K562 (cell line): ENCODE results near the gene GLTPD2. TPM values are rescaled to one million over a fixed set of nuclear protein-coding genes. Genes with fewer than 3 reads are reported as not detected.
A peak's percentile ranks its signal among the peaks of the same experiment; 100 is the strongest.

Source experiments
- ATAC-seq: fragments of 200-7000 bp; cut with Tn5 transposase; 3 replicates; pipeline ENCODE4 v1.9.1; 2020; ENCODE audit warnings: moderate library complexity
- BruUV-seq: library from RNA; stranded (reverse); fragments of 400-500 nt; replicated peaks from 2 replicates; lab custom pipeline; 2021; lab: Mats Ljungman, UMichigan
- CTCF ChIA-PET: fragments of 300-600 bp; formaldehyde crosslinking; extraction: SDS; loops from one replicate; lab custom pipeline; 2021; ENCODE audit warnings: low intra/inter-chr PET ratio; lab: Yijun Ruan, JAX
- POLR2A ChIA-PET: fragments of 300-600, 350-650 bp; sonication (Branson Sonifier 250); formaldehyde crosslinking; extraction: SDS; loops from one replicate; lab custom pipeline; 2021; ENCODE audit warnings: antibody characterized with exemption, inconsistent platforms; lab: Yijun Ruan, JAX
- DNase-seq, 4 experiments: peaks; one replicate each; pipeline versions ENCODE4 v3.0.0 to v3.0.0-alpha.2; 2011 to 2018; ENCODE audit warnings: low spot score in 3 of 4, mixed read lengths in 3 of 4; ENCODE audit errors: extremely low read depth in 1 of 4
- FAIRE-seq: peaks from 2 replicates; lab custom pipeline; 2011; peaks lifted over from hg19 to GRCh38; lab: Jason Lieb, UNC
- H2AFZ ChIP-seq: 2 replicates; pipeline ENCODE4 v1.6.0; 2011; ENCODE audit warnings: low read depth, low read length, control low read depth, inconsistent platforms
- H3K27ac ChIP-seq: fragments of 200-600 bp; 3 replicates; pipeline ENCODE4 v1.8.0; 2011; ENCODE audit warnings: low read depth, mild to moderate bottlenecking, control low read depth, inconsistent platforms, low read length, moderate library complexity, mixed read lengths; ENCODE audit errors: extremely low read depth
- H3K27me3 ChIP-seq, 2 experiments: fragments of 300-600 bp in 1 of 2; 2 replicates in 1 of 2; 3 replicates in 1 of 2; pipeline versions ENCODE4 v1.6.0 to v1.8.0; 2011; ENCODE audit warnings: inconsistent platforms in 2 of 2, low read length in 2 of 2, mild to moderate bottlenecking in 1 of 2, mixed read lengths in 1 of 2, moderate library complexity in 1 of 2; ENCODE audit not compliant: control insufficient read depth in 2 of 2, insufficient read depth in 2 of 2
- H3K36me3 ChIP-seq: fragments of 300-600 bp; 3 replicates; pipeline ENCODE4 v1.8.0; 2011; ENCODE audit warnings: mild to moderate bottlenecking, low read length, inconsistent platforms; ENCODE audit not compliant: control insufficient read depth, insufficient read depth
- H3K4me1 ChIP-seq, 2 experiments: fragments of 200-600 bp in 1 of 2; replicated peaks in 1 of 2; 2 replicates in 1 of 2; 3 replicates in 1 of 2; pipeline versions ENCODE4 v1.5.1 to v1.8.0; 2011; ENCODE audit warnings: inconsistent platforms in 2 of 2, low read length in 2 of 2, mild to moderate bottlenecking in 1 of 2, mixed read lengths in 1 of 2, moderate library complexity in 1 of 2; ENCODE audit not compliant: control insufficient read depth in 2 of 2, insufficient read depth in 2 of 2
- H3K4me2 ChIP-seq: 2 replicates; pipeline ENCODE4 v1.6.1; 2011; ENCODE audit warnings: low read length, control low read depth, inconsistent platforms, mixed read lengths; ENCODE audit not compliant: insufficient read depth
- H3K4me3 ChIP-seq: fragments of 200-600 bp; sonication (generic), shearing (Covaris generic); 2 replicates; pipeline ENCODE4 v1.5.1; 2016; ENCODE audit warnings: control low read depth, inconsistent platforms
- H3K79me2 ChIP-seq: fragments of 200-600 bp; 3 replicates; pipeline ENCODE4 v1.8.0; 2011; ENCODE audit warnings: low read length, inconsistent platforms; ENCODE audit not compliant: control insufficient read depth, insufficient read depth
- H3K9ac ChIP-seq, 2 experiments: 2 replicates each; pipeline versions ENCODE4 v1.6.0 to v1.6.1; 2011; ENCODE audit warnings: low read depth in 2 of 2, low read length in 2 of 2, control low read depth in 1 of 2, inconsistent platforms in 1 of 2, mild to moderate bottlenecking in 1 of 2, mixed read lengths in 1 of 2; ENCODE audit not compliant: insufficient read depth in 1 of 2
- H3K9me1 ChIP-seq: one replicate; pipeline ENCODE4 v1.6.0; 2011; ENCODE audit warnings: inconsistent platforms, mild to moderate bottlenecking, low read length, moderate library complexity; ENCODE audit not compliant: control insufficient read depth, insufficient read depth
- H3K9me3 ChIP-seq: replicated peaks from 2 replicates; pipeline ENCODE4 v1.5.1; 2011; ENCODE audit warnings: low read depth, low read length, inconsistent platforms; ENCODE audit not compliant: control insufficient read depth, insufficient read depth
- H4K20me1 ChIP-seq: replicated peaks from 2 replicates; pipeline ENCODE4 v1.6.1; 2011; ENCODE audit warnings: low read length, inconsistent platforms, mixed read lengths; ENCODE audit not compliant: control insufficient read depth, insufficient read depth
- ESRRA ChIP-seq: fragments of 450-650 bp; IDR thresholded peaks from 2 replicates; pipeline ENCODE4 v1.6.1; 2014; ENCODE audit warnings: low read depth, mild to moderate bottlenecking, moderate library complexity, borderline replicate concordance
- LEF1 ChIP-seq: fragments of 450-650 bp; IDR thresholded peaks from 2 replicates; pipeline ENCODE4 v1.6.1; 2016; ENCODE audit warnings: mild to moderate bottlenecking
- MTA2 ChIP-seq: fragments of 450-650 bp; IDR thresholded peaks from 2 replicates; pipeline ENCODE4 v1.6.1; 2016; ENCODE audit warnings: low read depth
- POLR2AphosphoS2 ChIP-seq: IDR thresholded peaks from 2 replicates; pipeline ENCODE4 v1.6.1; 2012; ENCODE audit warnings: low read length, improper control_type of control experiment
- ZKSCAN8 ChIP-seq: fragments of 200-800 bp; sonication (Bioruptor generic); IDR thresholded peaks from 2 replicates; pipeline ENCODE4 v1.6.1; 2016; ENCODE audit warnings: missing genetic modification characterization, missing compliant biosample characterization
- ZNF316 ChIP-seq: fragments of 450-650 bp; IDR thresholded peaks from 2 replicates; pipeline ENCODE4 v1.6.1; 2016
- ZNF449 ChIP-seq: fragments of 250-450 bp; sonication (Bioruptor Pico); IDR thresholded peaks from 2 replicates; pipeline ENCODE4 v1.8.0; 2022; ENCODE audit warnings: moderate library complexity, mild to moderate bottlenecking, inconsistent platforms
- ZNF76 ChIP-seq: fragments of 250-450 bp; sonication (Bioruptor Pico); IDR thresholded peaks from 2 replicates; pipeline ENCODE4 v1.4.0; 2020; ENCODE audit warnings: mild to moderate bottlenecking, moderate library complexity, borderline replicate concordance
- ZNF780A ChIP-seq: fragments of 250-450 bp; sonication (Bioruptor Pico); IDR thresholded peaks from 2 replicates; pipeline ENCODE4 v1.5.0; 2021; ENCODE audit warnings: mild to moderate bottlenecking
- WGBS: fragments of 100-300 bp; shearing (Covaris generic); methylation state at CpG from one replicate; pipeline ENCODE4 v1.1.6; 2016; ENCODE audit warnings: low coverage, mixed read lengths; ENCODE audit not compliant: insufficient coverage; ENCODE audit errors: missing lambda C conversion rate; 5-methylcytosine and 5-hydroxymethylcytosine counted together
- in situ Hi-C: fragments of 300-500 bp; cut with MboI; formaldehyde crosslinking; loops from 4 replicates; pipeline ENCODE4 v1.15.0; 2018; ENCODE audit warnings: inconsistent platforms, mixed read lengths
- intact Hi-C: fragments of 100-400 bp; cut with micrococcal nuclease; formaldehyde crosslinking; loops from 2 replicates; pipeline ENCODE4 v1.14.2; 2022
- polyA plus RNA-seq, 8 experiments: library from polyadenylated mRNA; depleted of rRNA in 4 of 8; stranded (reverse) in 5 of 8; unstranded in 3 of 8; fragments of >200 nt; fragmentation: Nextera tagmentation in 2 of 8; fragmentation: Illumina TruSeq in 1 of 8; extraction: Ambion mirVana in 2 of 8; extraction: Trizol in 1 of 8; gene quantifications; 2 replicates each; pipeline versions ENCODE4 v1.2.1 to v1.2.3, GENCODE V29; 2011 to 2014; ENCODE audit warnings: inconsistent platforms in 1 of 8, missing spikeins in 1 of 8
- total RNA-seq, 7 experiments: library from RNA; depleted of rRNA in 6 of 7; stranded (reverse); fragments of >200 nt in 6 of 7; fragmentation: Illumina TruSeq in 2 of 7; extraction: Trizol in 2 of 7; gene quantifications; 2 replicates each; pipeline versions ENCODE4 v1.2.1 to v1.2.3, GENCODE V29; 2011 to 2021; ENCODE audit warnings: low replicate concordance in 1 of 7

Gene GLTPD2
- total and polyA plus RNA-seq, 9 of the 15 experiments (the other 6 are each of a cell fraction or from before 2014, with no cell fraction given) = not detected

- Histone ChIP-seq H3K36me3 (no peaks in the 10 kb centered on the region), H3K9ac (peak overlapping the region; percentile 69 to 93), H3K79me2 (peaks cover 6% of the 10 kb centered on the region; the same call in 2 of the 3 replicates), H3K27ac (peak overlapping the region; percentile 82; the same call in 2 of the 3 replicates), H3K4me2 (peak overlapping the region; percentile 86), H3K4me3 (peak overlapping the region; percentile 60), H4K20me1 (no peaks in the 10 kb centered on the region), H3K27me3 (peaks cover under 1 to 5% of the 10 kb centered on the region in 2 experiments; a peak in 3 of 5 replicates), H2AFZ (peak overlapping the region; percentile 94), H3K9me3 (no peaks in the 10 kb centered on the region), H3K9me1 (no peaks in the 10 kb centered on the region), H3K4me1 (peaks cover 0 to 25% of the 10 kb centered on the region in 2 experiments; a peak in 2 of 5 replicates)
- no peak for FAIRE-seq
- intact Hi-C loops (loop anchor here (2.0 kb wide), 1 partner anchor 80 kb away; the partner anchor contains the start of gene ARRB2), in situ Hi-C loops (no loop called here)
- BruUV-seq = no TSS peak
- 42% methylated on average over 4 of the region's 7 CpGs for WGBS
- ChIA-PET POLR2A (interaction anchor here (0.9 to 1.5 kb wide), 4 partner anchors 8 to 81 kb away, joined by 3 to 7 read pairs (median 4); partner anchors contain the start of gene ARRB2), CTCF (interaction anchor here (0.7 to 2.9 kb wide), 2 partner anchors 59 to 81 kb away, joined by 4 to 13 read pairs; partner anchors contain the start of genes ARRB2 and MED11)
- DNase-seq = no peak
- TF ChIP-seq LEF1 = no peak
- no peak for TF ChIP-seq ZNF76 (CRISPR knock-in tag)
- 0 out of 2 replicates have a peak, but pooled peaks have one; percentile 25 for TF ChIP-seq ZKSCAN8 (CRISPR knock-in tag)
- no peak for TF ChIP-seq MTA2
- no peak for TF ChIP-seq ESRRA
- TF ChIP-seq POLR2AphosphoS2 = no peak
- no peak for TF ChIP-seq ZNF316
- no peak for TF ChIP-seq ZNF449 (CRISPR knock-in tag)
- no peak for TF ChIP-seq ZNF780A (CRISPR knock-in tag)
- no peak for ATAC-seq
Measured at GRCh38 chr17:4790705-4791088, 1.9 kb downstream of the GLTPD2 start.
